ENCODE data around the gene YPEL1.
"Not testable (repeated sequence)": the region's sequence is repeated elsewhere in the genome, so short reads cannot be mapped to it uniquely, and the experiment has no call there.

The YPEL1 gene

DNA sequence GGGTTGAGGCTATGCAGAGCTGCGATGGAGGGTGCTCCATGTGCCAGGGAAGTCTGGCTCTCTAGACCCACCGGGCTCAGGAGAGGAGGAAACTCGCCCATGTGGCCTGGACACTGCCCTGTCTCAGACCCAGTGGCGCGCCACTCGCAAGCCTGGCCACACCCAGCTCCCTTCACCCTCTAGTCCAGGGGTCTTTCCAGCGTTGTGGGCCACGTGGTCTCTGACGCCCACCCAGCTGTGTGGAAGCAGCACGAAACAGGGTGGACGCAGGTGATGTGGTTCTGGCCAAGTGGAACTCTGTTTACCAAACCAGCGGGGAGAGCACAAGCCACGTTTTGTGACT lies 41.6 kb downstream of the YPEL1 start:
- H3K36me3 ChIP-seq (ENCODE audit: insufficient read depth, low read depth, low read length), result peaks cover 48% of the 10 kb centered on the region
- H3K4me1 ChIP-seq (ENCODE audit: insufficient read depth, low read length), result no peaks in the 10 kb centered on the region
- H3K4me3 ChIP-seq (ENCODE audit: low read length), result no peak overlapping the region
- no peaks in the 10 kb centered on the region for H3K27me3 ChIP-seq (ENCODE audit: insufficient read depth, low read length)
- no peak overlapping the region for H3K27ac ChIP-seq (ENCODE audit: low read length)
- H3K9ac ChIP-seq (ENCODE audit: low read depth, low read length), result no peak overlapping the region
- H3K9me3 ChIP-seq (ENCODE audit: insufficient read depth, low read depth, low read length), result no peaks in the 10 kb centered on the region

DNA sequence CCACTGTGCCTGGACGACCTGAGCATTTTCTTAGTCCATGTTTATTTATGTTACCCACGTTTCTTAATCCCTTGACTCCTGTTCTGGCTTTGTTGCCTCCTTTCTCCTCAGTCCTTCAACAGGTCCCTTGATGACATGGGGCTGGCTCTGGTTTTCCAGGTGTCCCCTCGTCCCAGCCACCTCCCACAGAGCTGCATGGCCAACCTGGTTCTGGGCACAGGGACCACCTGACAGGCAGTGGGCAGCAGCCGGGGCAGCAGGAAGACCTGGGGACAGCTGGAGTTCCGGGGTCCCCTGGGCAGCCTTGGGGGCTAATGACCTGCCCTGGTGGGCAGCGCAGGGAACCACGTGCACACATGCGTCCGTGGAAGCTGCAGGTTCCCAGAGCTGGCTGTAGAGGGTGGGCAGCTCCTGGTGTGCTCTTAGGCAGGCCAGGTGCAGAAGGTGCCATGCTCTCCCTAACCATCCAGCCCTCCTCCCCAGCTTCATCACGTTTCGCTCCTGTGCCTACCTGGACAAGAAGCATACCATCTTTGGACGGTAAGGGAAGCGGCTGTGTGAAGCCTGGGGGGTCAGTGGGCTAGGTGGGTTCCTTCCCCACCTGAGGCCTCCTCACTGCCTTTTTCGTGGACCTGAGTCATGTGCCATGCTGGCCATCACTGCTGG lies 42.1 kb downstream of the YPEL1 start:
- H3K27ac ChIP-seq (ENCODE audit: low read length), result no peak overlapping the region
- H3K4me3 ChIP-seq (ENCODE audit: low read length), result no peak overlapping the region
- no peaks in the 10 kb centered on the region for H3K4me1 ChIP-seq (ENCODE audit: insufficient read depth, low read length)
- peaks cover 43% of the 10 kb centered on the region for H3K36me3 ChIP-seq (ENCODE audit: insufficient read depth, low read depth, low read length)
- no peaks in the 10 kb centered on the region for H3K9me3 ChIP-seq (ENCODE audit: insufficient read depth, low read depth, low read length)
- H3K9ac ChIP-seq (ENCODE audit: low read depth, low read length), result no peak overlapping the region
- H3K27me3 ChIP-seq (ENCODE audit: insufficient read depth, low read length), result no peaks in the 10 kb centered on the region

- not testable (repeated sequence) for H3K4me3 ChIP-seq (ENCODE audit: low read length); H3K27ac ChIP-seq (ENCODE audit: low read length); H3K9me3 ChIP-seq (ENCODE audit: insufficient read depth, low read depth, low read length); H3K27me3 ChIP-seq (ENCODE audit: insufficient read depth, low read length); H3K4me1 ChIP-seq (ENCODE audit: insufficient read depth, low read length); H3K9ac ChIP-seq (ENCODE audit: low read depth, low read length)
- H3K36me3 ChIP-seq (ENCODE audit: insufficient read depth, low read depth, low read length), result peaks cover 38% of the 10 kb centered on the region
These were observed 42.7 kb downstream of the YPEL1 start for GRCh38 chr22:21692856-21693255.

- H3K36me3 ChIP-seq (ENCODE audit: insufficient read depth, low read depth, low read length), result peaks cover 31% of the 10 kb centered on the region
- no peak overlapping the region for H3K4me3 ChIP-seq (ENCODE audit: low read length)
- no peak overlapping the region for H3K27ac ChIP-seq (ENCODE audit: low read length)
- H3K9ac ChIP-seq (ENCODE audit: low read depth, low read length), result no peak overlapping the region
- H3K27me3 ChIP-seq (ENCODE audit: insufficient read depth, low read length), result no peaks in the 10 kb centered on the region
- no peaks in the 10 kb centered on the region for H3K9me3 ChIP-seq (ENCODE audit: insufficient read depth, low read depth, low read length)
- H3K4me1 ChIP-seq (ENCODE audit: insufficient read depth, low read length), result no peaks in the 10 kb centered on the region
These were observed 43.8 kb downstream of the YPEL1 start for GRCh38 chr22:21691816-21692215.

GRCh38 chr22:21690401-21690801 lies 45.2 kb downstream of the YPEL1 start:
- no peaks in the 10 kb centered on the region for H3K27me3 ChIP-seq (ENCODE audit: insufficient read depth, low read length)
- H3K9ac ChIP-seq (ENCODE audit: low read depth, low read length), result no peak overlapping the region; the same call in 1 of the 2 replicates
- H3K36me3 ChIP-seq (ENCODE audit: insufficient read depth, low read depth, low read length), result peaks cover 28% of the 10 kb centered on the region
- H3K4me1 ChIP-seq (ENCODE audit: insufficient read depth, low read length), result no peaks in the 10 kb centered on the region
- no peak overlapping the region for H3K4me3 ChIP-seq (ENCODE audit: low read length)
- H3K27ac ChIP-seq (ENCODE audit: low read length), result no peak overlapping the region
- no peaks in the 10 kb centered on the region for H3K9me3 ChIP-seq (ENCODE audit: insufficient read depth, low read depth, low read length)

DNA sequence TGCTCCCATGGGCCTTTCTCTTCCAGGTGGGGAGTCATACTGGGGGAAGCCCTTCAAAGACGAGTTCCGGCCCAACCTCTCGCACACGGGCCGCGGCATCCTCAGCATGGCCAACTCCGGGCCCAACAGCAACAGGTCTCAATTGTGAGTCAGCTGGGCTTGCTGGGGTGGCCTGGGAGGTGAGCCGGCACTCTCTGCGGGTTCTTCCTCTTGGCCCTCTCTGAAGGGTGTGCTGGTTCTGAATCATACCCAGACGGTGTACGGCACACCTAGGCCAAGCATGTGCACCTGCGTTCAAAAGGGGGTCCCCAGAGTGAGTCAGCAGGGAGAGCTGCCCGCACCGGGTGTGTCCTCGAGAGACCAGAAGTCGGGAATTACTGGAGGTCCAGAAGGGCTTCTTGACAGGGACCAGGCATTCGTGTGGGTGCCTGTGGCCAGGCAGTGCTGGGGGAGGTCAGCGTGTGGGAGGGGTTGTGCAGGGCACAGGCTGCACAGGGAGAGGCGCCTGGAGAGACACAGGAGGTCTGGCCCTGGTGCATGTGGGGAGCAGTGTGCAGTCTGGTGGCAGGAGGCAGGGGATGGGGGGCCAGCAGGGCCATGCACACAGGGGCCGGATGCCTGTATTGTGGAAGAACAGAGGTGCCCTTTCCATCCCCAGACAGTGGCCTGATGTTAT lies 46.8 kb downstream of the YPEL1 start:
- Histone ChIP-seq H3K27me3 (ENCODE audit: insufficient read depth, low read length) (no peaks in the 10 kb centered on the region), H3K4me1 (ENCODE audit: insufficient read depth, low read length) (no peaks in the 10 kb centered on the region), H3K4me3 (ENCODE audit: low read length) (no peak overlapping the region), H3K27ac (ENCODE audit: low read length) (no peak overlapping the region), H3K36me3 (ENCODE audit: insufficient read depth, low read depth, low read length) (peaks cover 26% of the 10 kb centered on the region), H3K9ac (ENCODE audit: low read depth, low read length) (no peak overlapping the region), H3K9me3 (ENCODE audit: insufficient read depth, low read depth, low read length) (no peaks in the 10 kb centered on the region)

DNA sequence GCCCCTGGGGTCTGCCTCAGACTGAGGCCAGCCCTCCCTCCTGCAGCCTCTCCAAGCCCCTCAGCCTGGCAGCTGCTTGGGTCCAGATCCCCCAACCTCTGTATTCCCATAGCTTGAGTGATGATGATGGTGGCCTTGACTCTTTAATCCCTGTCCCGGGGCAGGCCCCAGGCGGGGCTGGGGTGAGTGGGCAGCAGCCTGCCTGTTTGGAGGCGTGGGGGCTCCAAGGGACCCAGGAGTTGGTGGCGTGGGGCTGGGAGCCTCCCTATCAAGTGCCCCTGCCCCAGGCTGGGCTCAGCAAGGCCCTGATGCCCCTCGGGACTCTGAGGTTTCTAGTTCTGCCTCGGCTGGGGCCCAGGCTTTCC lies 47.3 kb downstream of the YPEL1 start:
- Histone ChIP-seq H3K9ac (ENCODE audit: low read depth, low read length) (no peak overlapping the region), H3K4me1 (ENCODE audit: insufficient read depth, low read length) (no peaks in the 10 kb centered on the region), H3K36me3 (ENCODE audit: insufficient read depth, low read depth, low read length) (peaks cover 23% of the 10 kb centered on the region), H3K4me3 (ENCODE audit: low read length) (no peak overlapping the region), H3K27me3 (ENCODE audit: insufficient read depth, low read length) (no peaks in the 10 kb centered on the region), H3K9me3 (ENCODE audit: insufficient read depth, low read depth, low read length) (no peaks in the 10 kb centered on the region), H3K27ac (ENCODE audit: low read length) (no peak overlapping the region)

DNA sequence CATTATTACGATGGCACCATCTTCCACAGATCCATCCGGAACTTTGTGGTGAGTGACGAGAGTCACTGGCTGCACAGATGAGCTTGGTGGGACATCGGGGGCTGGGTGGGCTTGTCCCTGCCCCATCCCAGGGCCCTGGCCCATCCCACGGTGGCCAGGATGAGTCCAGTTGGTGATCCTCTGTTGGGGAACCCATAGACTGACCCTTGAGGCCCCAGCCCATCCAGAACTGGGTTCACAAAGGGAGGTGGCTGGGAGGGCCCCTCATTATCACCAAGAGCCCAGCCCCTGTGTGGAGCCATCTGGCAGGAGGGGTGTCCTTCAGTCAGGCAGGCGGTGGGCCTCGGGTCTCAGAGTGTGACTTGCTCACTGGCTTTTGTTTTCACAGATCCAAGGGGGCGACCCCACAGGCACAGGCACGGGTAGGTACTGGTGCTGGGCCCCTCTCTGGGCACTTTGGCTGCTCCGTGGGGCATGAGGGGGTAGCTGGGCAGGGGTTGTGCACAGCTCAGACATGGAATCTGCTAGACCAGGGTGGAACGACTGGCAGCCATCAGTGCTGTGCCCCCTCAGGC lies 47.8 kb downstream of the YPEL1 start:
- no peaks in the 10 kb centered on the region for H3K4me1 ChIP-seq (ENCODE audit: insufficient read depth, low read length)
- peaks cover 23% of the 10 kb centered on the region for H3K36me3 ChIP-seq (ENCODE audit: insufficient read depth, low read depth, low read length)
- no peaks in the 10 kb centered on the region for H3K9me3 ChIP-seq (ENCODE audit: insufficient read depth, low read depth, low read length)
- no peaks in the 10 kb centered on the region for H3K27me3 ChIP-seq (ENCODE audit: insufficient read depth, low read length)
- no peak overlapping the region for H3K4me3 ChIP-seq (ENCODE audit: low read length)
- no peak overlapping the region for H3K27ac ChIP-seq (ENCODE audit: low read length)
- no peak overlapping the region for H3K9ac ChIP-seq (ENCODE audit: low read depth, low read length)

GRCh38 chr22:21686634-21687393 lies 48.8 kb downstream of the YPEL1 start:
- H3K4me1 ChIP-seq (ENCODE audit: insufficient read depth, low read length), result no peaks in the 10 kb centered on the region

DNA sequence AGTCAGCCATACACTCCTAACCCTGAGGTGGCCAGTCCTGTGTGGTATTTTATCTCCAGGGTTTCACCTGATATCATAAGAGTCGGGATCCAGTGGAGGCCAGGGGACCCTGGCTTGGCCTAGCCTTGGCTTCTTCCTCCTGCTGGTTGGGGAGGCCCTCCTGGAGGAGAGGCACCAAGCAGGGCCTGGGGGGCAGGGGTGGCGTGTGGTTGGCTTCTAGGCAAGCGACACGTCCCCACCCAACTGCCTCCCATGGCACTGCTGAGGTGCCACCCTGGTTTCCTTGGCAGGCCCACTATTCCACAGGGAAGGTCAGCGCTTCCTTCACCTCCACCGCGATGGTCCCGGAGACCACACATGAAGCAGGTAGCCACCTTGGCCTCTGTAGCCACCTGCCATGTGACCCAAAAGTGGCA lies 49.4 kb downstream of the YPEL1 start:
- Histone ChIP-seq H3K9ac (ENCODE audit: low read depth, low read length) (no peak overlapping the region), H3K36me3 (ENCODE audit: insufficient read depth, low read depth, low read length) (peaks cover 25% of the 10 kb centered on the region), H3K27me3 (ENCODE audit: insufficient read depth, low read length) (no peaks in the 10 kb centered on the region), H3K4me1 (ENCODE audit: insufficient read depth, low read length) (no peaks in the 10 kb centered on the region), H3K9me3 (ENCODE audit: insufficient read depth, low read depth, low read length) (no peaks in the 10 kb centered on the region), H3K4me3 (ENCODE audit: low read length) (no peak overlapping the region), H3K27ac (ENCODE audit: low read length) (no peak overlapping the region)

More at GRCh38 chr22:21686634-21687393, 48.8 kb downstream of the YPEL1 start:
- Histone ChIP-seq H3K4me3 (ENCODE audit: low read length) (no peak overlapping the region), H3K36me3 (ENCODE audit: insufficient read depth, low read depth, low read length) (peaks cover 22% of the 10 kb centered on the region), H3K9ac (ENCODE audit: low read depth, low read length) (no peak overlapping the region), H3K9me3 (ENCODE audit: insufficient read depth, low read depth, low read length) (no peaks in the 10 kb centered on the region), H3K27ac (ENCODE audit: low read length) (no peak overlapping the region), H3K27me3 (ENCODE audit: insufficient read depth, low read length) (no peaks in the 10 kb centered on the region)

GRCh38 chr22:21685164-21685513 lies 50.5 kb downstream of the YPEL1 start:
- no peak overlapping the region for H3K9ac ChIP-seq (ENCODE audit: low read depth, low read length)
- no peaks in the 10 kb centered on the region for H3K27me3 ChIP-seq (ENCODE audit: insufficient read depth, low read length)
- no peak overlapping the region for H3K4me3 ChIP-seq (ENCODE audit: low read length)
- no peaks in the 10 kb centered on the region for H3K9me3 ChIP-seq (ENCODE audit: insufficient read depth, low read depth, low read length)
- H3K4me1 ChIP-seq (ENCODE audit: insufficient read depth, low read length), result no peaks in the 10 kb centered on the region
- peaks cover 26% of the 10 kb centered on the region for H3K36me3 ChIP-seq (ENCODE audit: insufficient read depth, low read depth, low read length)
- H3K27ac ChIP-seq (ENCODE audit: low read length), result no peak overlapping the region

Data from iPS-20b (cell line).